Measurements from ENCODE around the gene SEZ6L2.
A peak's percentile ranks its signal among the peaks of the same experiment; 100 is the strongest.
"Not testable (repeated sequence)": the region's sequence is repeated elsewhere in the genome, so short reads cannot be mapped to it uniquely, and the experiment has no call there.

SEZ6L2 gene

DNA sequence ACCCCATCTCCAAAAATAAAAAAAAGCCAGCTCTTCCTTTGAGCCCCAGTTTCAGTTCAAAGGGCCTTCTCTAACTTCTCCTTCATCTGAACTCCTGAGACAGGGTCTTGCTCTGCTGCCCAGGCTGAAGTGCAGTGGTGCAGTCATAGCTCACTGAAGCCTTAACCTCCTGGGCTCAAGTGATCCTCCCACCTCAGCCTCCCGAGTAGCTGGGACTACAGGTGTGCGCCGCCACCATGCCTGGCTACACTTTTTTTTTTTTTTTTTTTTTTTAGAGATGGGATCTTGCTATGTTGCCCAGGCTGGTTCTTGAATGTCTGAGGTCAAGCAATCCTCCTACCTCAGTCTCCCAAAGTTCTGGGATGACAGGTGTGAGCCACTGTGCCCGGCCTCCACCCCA, 66.1 kb downstream of the SEZ6L2 start:
- Mint-ChIP-seq H3K4me1 (ENCODE audit: low read depth in 2 of 2) (peaks cover 6 to 15% of the 10 kb centered on the region in 2 donors), H3K36me3 (ENCODE audit: insufficient read depth) (peaks cover 64% of the 10 kb centered on the region), H3K27ac (peak overlapping the region in 1 of 2 donors; percentile 28)
- not testable (repeated sequence) for H3K27me3 Mint-ChIP-seq; H3K9me3 Mint-ChIP-seq; ATAC-seq (replicated peaks); DNase-seq; H3K4me3 Mint-ChIP-seq

DNA sequence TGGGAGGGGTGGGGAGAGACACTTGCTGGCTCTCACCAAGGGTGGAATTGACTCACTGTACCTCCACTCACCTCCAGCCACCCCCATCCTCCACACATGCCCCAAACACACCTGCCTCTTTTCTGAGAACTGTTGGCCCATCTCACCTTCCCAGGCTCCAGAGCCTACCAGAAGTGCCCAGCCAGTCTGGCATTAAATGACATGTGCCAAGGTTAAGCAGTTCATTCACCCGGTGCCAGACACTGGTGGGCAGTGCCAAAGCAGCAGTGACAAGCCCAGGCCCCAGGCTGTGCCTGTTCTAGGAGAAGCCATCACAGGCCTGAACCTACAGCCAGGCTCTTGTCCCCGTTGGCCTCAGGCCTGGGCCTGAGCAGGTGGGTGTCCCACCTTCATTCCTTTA, 67.9 kb downstream of the SEZ6L2 start:
- no peak overlapping the region for H3K4me3 Mint-ChIP-seq
- peak overlapping the region; percentile 19 to 63 for H3K27ac Mint-ChIP-seq
- ATAC-seq (replicated peaks): no peak
- H3K27me3 Mint-ChIP-seq: no peaks in the 10 kb centered on the region
- H3K4me1 Mint-ChIP-seq (ENCODE audit: low read depth in 2 of 2): peaks cover 13 to 27% of the 10 kb centered on the region in 2 donors
- no peaks in the 10 kb centered on the region for H3K9me3 Mint-ChIP-seq
- DNase-seq: no peak
- peaks cover 55% of the 10 kb centered on the region for H3K36me3 Mint-ChIP-seq (ENCODE audit: insufficient read depth)

DNA sequence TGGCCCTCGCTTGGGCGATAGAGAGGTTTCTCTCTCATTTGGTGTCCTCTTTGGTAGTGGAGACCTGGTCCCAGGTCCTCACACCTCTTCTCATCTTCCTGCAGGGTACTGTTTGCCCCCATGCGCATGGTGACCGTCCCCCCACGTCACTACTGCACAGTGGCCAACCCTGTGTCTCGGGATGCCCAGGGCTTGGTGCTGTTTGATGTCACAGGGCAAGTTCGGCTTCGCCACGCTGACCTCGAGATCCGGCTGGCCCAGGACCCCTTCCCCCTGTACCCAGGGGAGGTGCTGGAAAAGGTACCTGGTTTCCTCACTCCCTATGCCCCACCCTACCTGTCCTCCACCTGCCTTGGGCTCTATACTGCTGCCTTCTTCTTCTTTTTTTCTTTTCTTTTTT, 68.6 kb downstream of the SEZ6L2 start:
- no peak overlapping the region for H3K4me3 Mint-ChIP-seq
- DNase-seq (no peak), ATAC-seq (replicated peaks) (no peak)
- peaks cover 50% of the 10 kb centered on the region for H3K36me3 Mint-ChIP-seq (ENCODE audit: insufficient read depth)
- no peaks in the 10 kb centered on the region for H3K27me3 Mint-ChIP-seq
- H3K4me1 Mint-ChIP-seq (ENCODE audit: low read depth in 2 of 2): peaks cover 15 to 30% of the 10 kb centered on the region in 2 donors
- H3K27ac Mint-ChIP-seq: peak overlapping the region in 1 of 2 donors; percentile 19
- H3K9me3 Mint-ChIP-seq: no peaks in the 10 kb centered on the region

DNA sequence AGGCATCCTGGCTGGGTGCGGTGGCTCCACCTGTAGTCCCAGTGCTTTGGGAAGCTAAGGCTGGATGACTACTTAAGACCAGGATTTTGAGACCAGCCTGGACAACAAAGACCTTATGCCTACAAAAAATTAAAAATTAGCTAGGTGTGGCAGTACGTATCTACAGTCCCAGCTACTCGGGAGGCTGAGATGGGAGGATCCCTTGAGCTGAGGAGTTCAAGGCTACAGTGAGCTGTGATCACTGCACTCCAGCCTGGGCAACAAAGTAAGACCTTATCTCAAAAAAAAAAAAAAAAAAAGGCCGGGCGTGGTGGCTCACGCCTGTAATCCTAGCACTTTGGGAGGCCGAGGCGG, 73.0 kb downstream of the SEZ6L2 start:
- Mint-ChIP-seq H3K36me3 (ENCODE audit: insufficient read depth) (peaks cover 6% of the 10 kb centered on the region), H3K27ac (peak overlapping the region; percentile 71 to 91), H3K4me3 (peak overlapping the region; percentile 63 to 70), H3K4me1 (ENCODE audit: low read depth in 2 of 2) (peaks cover 35 to 58% of the 10 kb centered on the region in 2 donors), H3K27me3 (no peaks in the 10 kb centered on the region), H3K9me3 (no peaks in the 10 kb centered on the region)
- no peak for ATAC-seq (replicated peaks)
- no peak for DNase-seq

DNA sequence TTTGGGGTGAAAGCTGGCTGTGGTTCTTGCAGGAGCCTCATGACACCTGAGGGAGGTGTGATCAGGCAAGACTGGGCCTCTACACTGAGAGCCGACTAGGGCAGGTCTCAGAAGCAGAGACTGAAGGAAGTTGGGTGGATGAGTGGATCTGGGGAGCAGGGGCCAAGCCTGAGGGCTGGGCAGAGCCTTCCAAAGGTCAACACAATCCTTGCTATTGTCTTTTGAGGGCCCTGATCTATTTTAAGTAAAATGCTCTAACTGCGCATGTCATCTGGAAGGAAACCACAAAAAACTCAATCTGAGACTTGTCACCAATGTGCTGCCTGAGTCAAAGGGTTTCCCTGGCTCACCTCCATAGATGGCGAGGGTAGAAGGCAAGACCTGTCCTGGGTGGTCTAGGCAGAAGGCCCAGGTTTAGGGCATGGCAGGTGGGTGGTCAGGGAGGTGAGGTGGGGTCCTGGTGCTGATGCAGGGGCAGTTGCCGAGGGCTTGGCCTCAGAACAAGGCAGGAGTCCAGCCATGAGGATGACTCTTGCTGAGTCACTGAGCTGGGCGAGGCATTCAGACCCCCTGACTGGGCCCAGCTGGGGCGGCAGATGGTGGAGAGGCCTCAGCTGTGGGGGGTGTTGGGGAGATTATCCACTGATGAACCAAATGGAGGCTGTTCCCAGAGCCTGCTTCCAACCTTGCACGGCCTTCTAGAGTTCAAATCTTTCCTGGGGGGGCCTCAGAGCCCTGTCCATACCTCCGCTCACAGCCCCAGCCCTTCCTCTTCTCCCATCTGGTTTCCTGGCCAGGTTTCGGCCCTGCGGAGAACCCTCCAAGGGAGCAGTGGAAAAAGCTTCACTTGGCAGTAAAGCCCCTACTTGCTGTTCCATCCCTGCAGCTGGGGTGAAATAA, 74.0 kb downstream of the SEZ6L2 start:
- ATAC-seq (replicated peaks): no peak

DNA sequence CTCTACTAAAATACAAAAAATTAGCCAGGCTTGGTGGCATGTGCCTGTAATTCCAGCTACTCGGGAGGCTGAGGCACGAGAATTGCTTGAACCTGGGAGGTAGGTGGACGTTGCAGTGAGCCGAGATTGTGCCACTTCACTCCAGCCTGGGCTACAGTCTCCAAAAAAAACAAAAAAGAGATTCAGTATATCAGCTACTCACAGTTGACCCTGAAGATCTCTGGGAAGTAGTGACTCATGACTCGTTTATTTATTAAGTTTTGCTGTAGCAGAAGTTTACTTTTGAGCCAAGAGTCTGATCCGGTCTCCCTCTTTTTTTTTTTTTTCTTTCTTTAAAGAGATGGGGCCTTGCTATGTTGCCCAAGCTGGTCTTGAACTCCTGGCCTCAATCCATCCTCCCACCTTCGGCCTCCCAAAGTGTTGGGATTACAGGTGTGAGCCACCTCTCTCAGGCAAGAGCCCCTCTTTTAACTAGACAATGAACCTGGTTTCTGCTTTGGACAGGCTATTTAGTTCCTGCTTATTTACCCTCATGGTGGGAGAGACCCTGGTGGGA, 74.7 kb downstream of the SEZ6L2 start:
- peaks cover 47 to 60% of the 10 kb centered on the region in 2 donors for H3K4me1 Mint-ChIP-seq (ENCODE audit: low read depth in 2 of 2)
- DNase-seq: no peak
- peak overlapping the region; percentile 88 to 92 for H3K27ac Mint-ChIP-seq
- H3K27me3 Mint-ChIP-seq: no peaks in the 10 kb centered on the region
- H3K4me3 Mint-ChIP-seq: peak overlapping the region; percentile 52 to 72
- H3K9me3 Mint-ChIP-seq: no peaks in the 10 kb centered on the region
- H3K36me3 Mint-ChIP-seq (ENCODE audit: insufficient read depth): peaks cover 16% of the 10 kb centered on the region
- ATAC-seq (replicated peaks): no peak

More for the DNA sequence above, 74.0 kb downstream of the SEZ6L2 start:
- Mint-ChIP-seq H3K27me3 (no peaks in the 10 kb centered on the region), H3K36me3 (ENCODE audit: insufficient read depth) (peaks cover 10% of the 10 kb centered on the region), H3K4me1 (ENCODE audit: low read depth in 2 of 2) (peaks cover 42 to 59% of the 10 kb centered on the region in 2 donors), H3K9me3 (no peaks in the 10 kb centered on the region), H3K4me3 (peak overlapping the region; percentile 52 to 72), H3K27ac (peak overlapping the region; percentile 88 to 92)
- no peak for DNase-seq

DNA sequence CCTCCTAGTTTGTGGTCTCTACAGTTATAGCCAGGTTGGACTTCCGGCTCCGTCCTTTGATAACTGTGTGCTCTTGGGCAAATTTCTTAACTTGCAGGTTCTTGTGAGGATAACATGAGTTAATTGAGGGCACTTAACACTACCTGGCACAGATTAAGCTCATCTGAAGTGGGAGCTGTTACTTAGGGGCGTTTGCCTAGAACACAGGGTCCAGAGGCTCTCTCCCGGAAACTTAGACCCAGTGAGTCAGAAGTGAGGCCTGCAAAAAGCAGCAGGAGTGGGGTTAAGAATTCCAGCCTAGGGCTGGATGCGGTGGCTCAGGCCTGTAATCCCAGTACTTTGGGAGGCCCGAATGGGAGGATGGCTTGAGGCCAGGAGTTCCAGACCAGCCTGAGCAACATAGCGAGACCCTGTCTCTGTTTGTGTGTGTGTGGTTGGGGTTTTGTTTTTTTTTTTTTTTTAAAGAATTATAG, 77.7 kb downstream of the SEZ6L2 start:
- H3K36me3 Mint-ChIP-seq (ENCODE audit: insufficient read depth): peaks cover 40% of the 10 kb centered on the region
- no peak for DNase-seq

More for the DNA sequence above, 77.7 kb downstream of the SEZ6L2 start:
- Mint-ChIP-seq H3K27ac (peak overlapping the region; percentile 94), H3K4me3 (peak overlapping the region; percentile 96 to 98), H3K9me3 (no peaks in the 10 kb centered on the region), H3K27me3 (no peaks in the 10 kb centered on the region), H3K4me1 (ENCODE audit: low read depth in 2 of 2) (peaks cover 59 to 68% of the 10 kb centered on the region in 2 donors)
- ATAC-seq (replicated peaks): no peak
